ENCODE results near the gene ANKRD1.
"Not testable (repeated sequence)": the region's sequence is repeated elsewhere in the genome, so short reads cannot be mapped to it uniquely, and the experiment has no call there.

The ANKRD1 gene

GRCh38 chr10:90920986-90921666, at the start of gene ANKRD1:
ANKRD1 (minus strand) TSS chr10:90921087; CDS start chr10:90921027, 60 bp downstream.
- no peak for DNase-seq

GRCh38 chr10:90969947-90970673, 49.2 kb upstream of the ANKRD1 start:
- no peak for DNase-seq

DNA sequence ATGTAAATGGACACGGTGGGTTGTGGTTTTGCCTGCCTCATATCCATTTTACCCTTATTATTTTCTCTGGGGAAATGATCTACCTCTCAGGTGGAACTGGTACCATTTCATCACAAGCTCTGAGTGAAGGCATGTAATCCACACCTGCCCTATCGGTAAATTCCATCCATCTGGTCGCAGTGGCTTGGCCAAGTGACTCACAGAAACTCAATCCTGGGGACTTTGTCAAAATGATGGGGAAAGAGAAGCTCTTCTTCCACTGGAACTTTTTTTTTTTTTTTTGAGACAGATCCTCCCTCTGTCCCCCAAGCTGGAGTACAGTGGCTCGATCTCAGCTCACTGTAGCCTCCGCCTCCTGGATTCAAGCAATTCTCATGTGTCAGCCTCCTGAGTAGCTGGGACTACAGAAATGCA, 48.2 kb upstream of the ANKRD1 start:
- no peak for DNase-seq

DNA sequence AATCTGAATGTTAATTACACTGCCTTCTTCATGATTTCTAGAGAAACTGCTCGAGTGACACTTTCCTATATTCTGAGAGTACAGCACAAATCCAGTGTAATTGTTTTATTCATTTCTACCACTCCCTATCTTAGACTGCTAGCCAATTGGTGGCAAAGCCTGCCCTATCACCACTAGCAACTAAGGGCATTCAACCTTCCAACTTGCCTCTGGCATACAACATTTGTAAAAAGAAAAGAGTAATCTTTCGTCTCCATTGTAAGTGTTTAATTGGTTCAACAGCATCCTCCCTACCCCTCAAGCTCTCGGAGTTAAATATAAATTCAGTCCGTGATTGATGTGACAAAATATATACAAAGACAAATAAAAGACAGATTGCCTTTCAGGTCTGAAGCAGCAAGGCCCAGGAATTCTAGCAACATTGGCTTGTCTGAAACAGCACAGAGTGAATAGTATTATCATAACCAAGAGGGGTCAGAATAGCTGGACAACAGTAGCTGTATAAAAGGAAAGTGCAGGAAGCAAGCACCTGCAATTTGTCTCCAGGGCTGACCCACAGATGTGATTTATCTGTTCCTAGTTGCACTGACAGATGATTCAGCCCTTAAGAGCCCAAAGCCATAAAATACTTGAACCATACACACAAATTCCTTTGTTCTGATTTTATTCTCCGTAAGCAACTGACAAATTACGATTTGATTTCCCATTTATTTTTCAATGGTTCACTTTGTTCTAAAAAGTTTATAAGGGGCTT, 47.6 kb upstream of the ANKRD1 start:
- DNase-seq: no peak

DNA sequence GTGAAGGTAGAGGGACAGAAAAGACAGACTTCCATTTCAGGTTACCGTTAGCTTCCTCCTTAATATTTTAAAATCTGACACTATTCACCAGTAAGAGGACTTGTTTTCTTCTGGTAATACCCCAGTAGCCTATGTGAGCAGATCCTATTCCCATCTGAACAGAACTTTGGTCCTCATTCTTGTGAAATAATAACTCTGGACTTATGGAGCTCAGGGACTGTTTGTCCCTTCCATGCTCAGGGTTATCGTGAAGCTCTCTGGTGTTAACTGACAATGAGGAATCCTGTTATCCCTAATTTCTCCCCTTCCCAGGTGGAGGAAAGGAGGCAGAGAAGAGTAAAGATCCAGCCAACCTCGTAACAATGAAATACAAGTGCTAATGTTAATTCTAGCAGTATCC, 47.0 kb upstream of the ANKRD1 start:
- no peak for DNase-seq

GRCh38 chr10:90966146-90966545, 45.3 kb upstream of the ANKRD1 start:
- DNase-seq: no peak

- no peak for DNase-seq
These were observed 44.8 kb upstream of the ANKRD1 start for GRCh38 chr10:90965720-90966119.

GRCh38 chr10:90964781-90965465, 44.0 kb upstream of the ANKRD1 start:
- DNase-seq: no peak

DNA sequence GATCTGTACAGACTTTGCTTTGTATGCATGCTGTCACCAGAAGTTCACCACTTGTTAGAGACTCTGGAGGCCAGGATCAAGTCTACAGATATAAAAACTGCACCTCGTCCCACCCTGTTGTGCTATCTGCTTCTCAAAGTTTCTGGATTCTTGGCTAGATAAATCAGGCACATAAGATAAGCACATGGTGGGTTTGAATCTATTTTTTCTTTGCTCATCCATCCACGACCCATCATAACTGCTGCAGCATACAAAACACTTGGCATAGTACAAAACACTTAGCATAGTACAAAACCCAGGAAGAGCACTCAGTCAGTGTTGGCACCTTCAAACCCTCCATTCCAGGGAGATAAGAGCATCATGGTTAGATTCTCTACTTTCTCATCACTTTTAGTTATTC, 42.4 kb upstream of the ANKRD1 start:
- DNase-seq: no peak

- no peak for DNase-seq
These were observed 39.5 kb upstream of the ANKRD1 start for GRCh38 chr10:90960355-90960814.

- DNase-seq: no peak
These were observed 38.9 kb upstream of the ANKRD1 start for GRCh38 chr10:90959826-90960225.

- no peak for DNase-seq
These were observed 37.9 kb upstream of the ANKRD1 start for GRCh38 chr10:90958781-90959180.

- DNase-seq: no peak
These were observed 26.4 kb upstream of the ANKRD1 start for GRCh38 chr10:90947030-90947960.

- DNase-seq: no peak
These were observed 24.7 kb upstream of the ANKRD1 start for GRCh38 chr10:90945491-90946070.

DNA sequence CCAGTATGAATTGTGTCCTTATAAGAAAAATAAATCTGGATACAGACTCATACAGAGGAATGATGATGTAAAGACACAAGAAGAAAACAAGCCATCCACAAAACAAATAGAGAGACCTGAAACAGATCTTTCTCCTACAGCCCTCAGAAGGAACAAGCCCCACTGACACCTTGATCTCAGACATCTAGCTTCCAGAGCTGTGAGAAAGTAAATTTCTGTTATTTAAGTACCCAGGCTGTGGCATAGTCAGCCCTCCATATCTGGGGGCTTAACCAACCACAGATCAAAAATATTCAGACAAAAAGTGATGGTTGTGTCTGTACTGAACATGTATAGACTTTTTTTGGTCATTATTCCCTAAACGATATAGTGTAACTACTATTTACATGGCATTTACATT, 23.9 kb upstream of the ANKRD1 start:
- DNase-seq: no peak

DNA sequence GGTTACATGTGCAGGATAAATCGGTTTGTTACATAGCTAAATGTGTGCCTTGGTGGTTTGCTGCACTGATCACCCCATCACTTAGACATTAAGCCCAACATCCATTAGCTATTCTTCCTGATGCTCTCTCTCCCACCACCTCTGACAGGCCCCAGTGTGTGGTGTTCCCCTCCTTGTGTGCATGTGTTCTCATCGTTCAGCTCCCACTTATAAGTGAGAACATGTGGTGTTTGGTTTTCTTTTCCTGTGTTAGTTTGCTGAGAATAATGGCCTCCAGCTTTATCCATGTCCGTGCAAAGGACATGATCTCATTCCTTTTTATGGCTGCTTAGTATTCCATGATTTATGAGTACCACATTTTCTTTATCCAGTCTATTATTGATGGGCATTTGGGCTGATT, 22.1 kb upstream of the ANKRD1 start:
- DNase-seq: not testable (repeated sequence)

- DNase-seq: no peak
These were observed 18.8 kb upstream of the ANKRD1 start for GRCh38 chr10:90939648-90940047.

DNA sequence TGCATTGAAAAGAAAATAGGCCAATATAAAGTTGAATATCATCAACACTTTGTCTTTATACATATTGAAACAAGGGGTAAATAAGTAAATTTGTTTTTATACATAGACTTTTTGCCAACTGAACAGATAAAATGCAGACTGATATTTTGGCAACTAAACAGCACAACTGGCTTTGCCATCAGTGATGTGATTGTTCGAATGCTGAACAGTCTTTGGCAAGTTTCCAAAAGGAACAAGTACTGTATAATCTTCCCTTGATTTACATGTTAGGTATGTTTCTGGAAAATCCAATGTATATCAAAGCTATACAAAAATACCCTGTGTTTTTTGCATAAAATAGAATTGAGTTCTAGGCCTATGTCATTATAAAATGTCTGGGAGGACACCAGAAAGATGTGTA, 18.2 kb upstream of the ANKRD1 start:
- no peak for DNase-seq

DNA sequence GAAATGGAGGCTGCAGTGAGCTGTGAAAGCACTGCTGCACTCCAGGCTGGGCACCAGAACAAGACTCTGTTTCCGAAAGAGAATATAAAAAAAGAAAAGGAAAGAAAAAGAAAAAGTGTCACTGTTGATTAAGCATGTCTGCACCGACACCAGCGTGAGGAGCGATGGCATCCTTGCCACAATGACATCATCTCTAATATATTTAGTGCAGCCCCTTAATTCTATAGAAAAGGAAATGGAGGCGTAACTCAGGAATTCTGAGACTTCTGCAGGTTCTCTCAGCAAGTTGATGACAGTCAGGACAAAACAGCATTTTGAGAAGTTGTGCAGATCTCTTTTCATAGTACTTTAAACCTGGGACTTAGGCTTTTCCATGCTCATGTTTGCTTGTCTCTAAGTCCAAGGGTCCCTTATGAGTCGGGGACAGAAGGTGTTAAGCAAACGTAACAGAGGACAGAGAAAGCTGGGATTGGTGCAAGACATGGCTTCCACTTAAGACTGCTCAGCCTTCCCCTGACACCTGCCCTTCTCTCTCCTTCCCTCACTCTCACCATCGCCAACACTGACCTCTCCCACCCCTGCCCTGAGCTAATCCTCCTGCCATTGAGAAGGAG, 16.9 kb upstream of the ANKRD1 start:
- no peak for DNase-seq

DNA sequence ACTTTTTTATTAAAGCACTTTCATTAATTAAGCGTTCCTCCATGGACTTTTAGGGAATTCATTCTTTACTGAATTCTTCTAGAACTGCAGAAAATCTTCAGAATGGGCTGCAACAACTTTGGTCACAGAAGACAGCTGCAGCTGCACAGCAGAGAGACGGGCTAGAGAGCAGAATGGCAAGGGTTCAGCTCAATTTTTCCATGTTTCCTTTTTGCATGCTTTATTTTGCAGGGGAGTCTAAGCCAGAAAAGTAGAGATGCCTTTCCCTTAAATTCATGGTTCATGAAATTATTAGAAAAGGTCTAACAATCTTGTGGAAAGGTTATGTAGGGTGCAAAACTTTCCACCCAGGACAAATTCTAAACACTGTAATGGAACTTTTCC, 15.4 kb upstream of the ANKRD1 start:
- no peak for DNase-seq

DNA sequence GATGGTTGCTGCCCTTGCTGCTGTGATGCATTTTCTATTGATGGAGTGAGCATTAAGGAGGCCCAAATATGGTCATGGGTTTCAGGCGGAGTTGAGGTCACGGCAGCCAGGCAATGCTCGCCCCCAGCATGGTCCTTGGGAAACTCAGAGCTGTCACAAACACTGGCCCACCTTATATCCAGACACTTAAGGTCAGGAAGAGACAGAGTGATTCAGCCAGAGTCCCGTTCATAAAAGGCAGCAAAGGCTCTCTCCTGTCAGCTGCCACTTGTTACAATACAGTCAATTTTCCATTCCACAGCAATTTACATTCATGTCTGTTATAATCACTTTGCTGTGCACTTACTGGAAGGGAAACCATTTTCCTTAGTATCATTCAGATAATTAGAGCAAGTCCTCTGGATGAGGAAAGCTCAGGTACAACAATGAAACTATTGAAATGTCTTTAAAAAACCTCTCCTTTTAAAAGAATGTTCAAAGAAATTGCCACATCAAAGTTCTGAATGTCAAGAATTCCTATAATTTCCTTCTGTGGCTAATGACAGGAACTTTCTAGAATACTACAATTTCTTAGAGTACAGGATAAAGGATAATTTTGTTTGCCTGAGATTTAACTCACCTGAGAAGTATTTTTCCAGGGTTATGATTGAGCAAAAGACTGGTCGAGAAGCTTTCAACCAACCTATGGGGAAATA, 14.8 kb upstream of the ANKRD1 start:
- no peak for DNase-seq

Data from NCI-H510A treated with DMSO at 0.1 percent for 48 hours (cell line).